ENCODE results near the gene LDB3. TPM values are rescaled to one million over a fixed set of nuclear protein-coding genes. Genes with fewer than 3 reads are reported as not detected.

The LDB3 gene
- total and polyA plus RNA-seq, 2 of the 8 experiments (the other 6 are each of a cell fraction or from before 2014, with no cell fraction given), result 0.20 to 0.43 TPM

GRCh38 chr10:86742230-86742629 lies 73.9 kb downstream of the LDB3 start:
- H3K36me3 ChIP-seq (ENCODE audit: control insufficient read depth in 2 of 4, insufficient read depth in 4 of 4, low read length in 3 of 4), result no peaks in the 10 kb centered on the region
- H3K27ac ChIP-seq (ENCODE audit: low read depth, low read length), result no peak overlapping the region
- no peak overlapping the region for H4K5ac ChIP-seq (ENCODE audit: insufficient read length, low read depth, low read length)
- H3K23me2 ChIP-seq (ENCODE audit: low read depth, low read length), result no peaks in the 10 kb centered on the region
- no peak overlapping the region for H3K18ac ChIP-seq (ENCODE audit: extremely low read depth, low read length)
- DNase-seq (ENCODE audit: low read depth in 1 of 2, low spot score in 2 of 2) (no peak), FAIRE-seq (no peak)
- no peak overlapping the region for H2AK5ac ChIP-seq (ENCODE audit: low read depth, low read length)
- no peak overlapping the region for H3K4ac ChIP-seq (replicated peaks; ENCODE audit: insufficient read length, low read depth, low read length)
- H3K79me1 ChIP-seq (ENCODE audit: low read depth, low read length), result no peaks in the 10 kb centered on the region
- no peak overlapping the region for H3K4me3 ChIP-seq (ENCODE audit: extremely low read depth in 1 of 4, insufficient read depth in 2 of 4, low read depth in 3 of 4, low read length in 4 of 4)
- H4K8ac ChIP-seq (ENCODE audit: extremely low read depth, insufficient read depth, low read length), result no peak overlapping the region
- no peak for TF ChIP-seq TAF7 (optimal IDR thresholded peaks at IDR 0.05; ENCODE audit: borderline replicate concordance, low read depth, low read length)
- TF ChIP-seq MAFK (IDR thresholded peaks at IDR 0.05; ENCODE audit: low read depth, low read length), result no peak
- no peak for TF ChIP-seq ASH2L (IDR thresholded peaks at IDR 0.05; ENCODE audit: low read length)
- TF ChIP-seq FOSL1 (IDR thresholded peaks at IDR 0.05; ENCODE audit: insufficient read depth, low read depth, low read length), result no peak
- TF ChIP-seq NANOG (IDR thresholded peaks at IDR 0.05; ENCODE audit: insufficient read depth, low read depth, low read length, poor library complexity, severe bottlenecking), result no peak
- TF ChIP-seq CREB1 (IDR thresholded peaks at IDR 0.05), result no peak
- no peak overlapping the region for H2BK15ac ChIP-seq (ENCODE audit: low read length)
- ChIA-PET POLR2A (ENCODE audit: partially characterized antibody) (interaction anchor here (0.6 to 4.5 kb wide), 4 partner anchors 11 to 76 kb away, joined by 3 to 25 read pairs (median 4); no protein-coding TSS in a partner anchor), CTCF (ENCODE audit: partially characterized antibody) (interaction anchor here (0.6 to 3.0 kb wide), 4 partner anchors 9 to 1785 kb away, joined by 3 to 17 read pairs (median 6); no protein-coding TSS in a partner anchor)
- no peak overlapping the region for H3K56ac ChIP-seq (replicated peaks; ENCODE audit: insufficient read length, low read depth, low read length)
- H2BK12ac ChIP-seq (ENCODE audit: low read depth, low read length), result no peak overlapping the region
- no peaks in the 10 kb centered on the region for H3K27me3 ChIP-seq (replicated peaks in 1 of 4; ENCODE audit: control insufficient read depth in 3 of 4, extremely low read depth in 1 of 4, insufficient read depth in 3 of 4, low read length in 3 of 4)
- H2AFZ ChIP-seq (ENCODE audit: low read length), result peak overlapping the region; percentile 67; the same call in 1 of the 2 replicates
- 94% methylated on average over 1 of the region's 1 CpG; no CpG with 5 or more reads in 1 of the 2 experiments for WGBS, 2 experiments (ENCODE audit: extremely low coverage in 1 of 2, insufficient coverage in 1 of 2, insufficient read length in 1 of 2, insufficient replicate concordance in 2 of 2, low coverage in 1 of 2, low lambda C conversion rate in 2 of 2, missing lambda C conversion rate in 1 of 2)
- H4K20me1 ChIP-seq (replicated peaks in 1 of 2; ENCODE audit: control insufficient read depth in 1 of 2, insufficient read depth in 2 of 2, low read length in 2 of 2), result no peaks in the 10 kb centered on the region
- H3K4me2 ChIP-seq (ENCODE audit: insufficient read depth in 1 of 2, low read depth in 2 of 2, low read length in 2 of 2), result no peak overlapping the region
- H2BK120ac ChIP-seq (replicated peaks; ENCODE audit: low read depth, low read length), result no peak overlapping the region
- no peak overlapping the region for H2BK20ac ChIP-seq (ENCODE audit: low read length)
- H3K4me1 ChIP-seq (replicated peaks in 1 of 4; ENCODE audit: control insufficient read depth in 3 of 4, insufficient read depth in 4 of 4, low read length in 3 of 4), result peaks cover 0 to 3% (median 0%) of the 10 kb centered on the region in 4 experiments; a peak in 1 of 7 replicates
- H3K79me2 ChIP-seq (ENCODE audit: control insufficient read depth in 1 of 2, insufficient read depth in 2 of 2, low read length in 2 of 2), result no peaks in the 10 kb centered on the region
- H3K23ac ChIP-seq (ENCODE audit: insufficient read length), result no peak overlapping the region
- H4K91ac ChIP-seq (replicated peaks; ENCODE audit: insufficient read length, low read length), result no peak overlapping the region
- H3K9me3 ChIP-seq (ENCODE audit: insufficient read depth in 2 of 2, low read depth in 1 of 2, low read length in 1 of 2), result no peaks in the 10 kb centered on the region
- H3K9ac ChIP-seq (replicated peaks in 1 of 4; ENCODE audit: extremely low read depth in 1 of 4, low read depth in 3 of 4, low read length in 3 of 4), result no peak overlapping the region
- no peak overlapping the region for H3K14ac ChIP-seq (ENCODE audit: insufficient read length)
- H2BK5ac ChIP-seq (ENCODE audit: low read depth, low read length), result no peak overlapping the region

Data from H1 (cell line).